Activated CD8-positive, alpha-beta memory T cell treated with anti-CD3 and anti-CD28 coated beads, Interleukin-2, amount 50 U/mL, for 24 hours (primary cell): Measurements from ENCODE around the gene SCYL2.
"Not testable (repeated sequence)": the region's sequence is repeated elsewhere in the genome, so short reads cannot be mapped to it uniquely, and the experiment has no call there.

Experiments used
- DNase-seq: peaks from one replicate; pipeline ENCODE4 v3.0.0-alpha.2; 2020; ENCODE audit errors: extremely low read depth

SCYL2 gene

DNA sequence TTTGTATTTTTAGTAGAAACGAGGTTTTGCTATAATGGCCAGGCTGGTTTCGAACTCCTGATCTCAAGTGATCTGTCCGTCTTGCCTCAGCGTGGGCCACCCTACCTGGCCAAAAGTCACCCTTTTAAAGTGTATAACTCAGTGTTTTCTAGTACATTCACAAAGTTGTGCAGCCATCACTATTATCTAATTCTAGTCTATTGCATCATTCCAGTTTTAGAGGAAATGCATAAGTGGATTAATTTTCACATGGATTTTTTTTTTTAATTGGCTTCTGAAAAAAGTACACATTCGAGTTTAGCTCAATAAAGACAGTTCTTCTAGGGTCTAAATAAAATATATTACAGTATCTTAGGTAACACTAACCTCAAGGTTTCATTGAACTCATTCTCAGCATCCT lies 3.8 kb upstream of the SCYL2 start:
- no peak for DNase-seq

DNA sequence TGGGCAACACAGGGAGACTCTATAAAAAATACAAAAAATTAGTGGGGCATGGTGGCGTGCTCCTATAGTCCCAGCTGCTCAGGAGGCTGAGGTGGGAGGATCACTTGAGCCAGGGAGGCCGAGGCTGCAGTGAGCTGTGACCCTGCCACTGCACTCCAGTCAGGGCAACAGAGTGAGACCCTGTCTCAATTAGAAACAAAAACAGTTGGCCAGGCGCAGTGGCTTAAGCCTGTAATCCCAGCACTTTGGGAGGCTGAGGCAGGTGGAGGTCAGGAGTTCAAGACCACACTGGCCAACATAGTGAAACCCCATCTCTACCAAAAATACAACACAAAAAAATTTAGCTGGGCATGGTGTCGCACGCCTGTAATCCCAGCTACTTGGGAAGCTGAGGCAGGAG lies 1.9 kb upstream of the SCYL2 start:
- DNase-seq: not testable (repeated sequence)

DNA sequence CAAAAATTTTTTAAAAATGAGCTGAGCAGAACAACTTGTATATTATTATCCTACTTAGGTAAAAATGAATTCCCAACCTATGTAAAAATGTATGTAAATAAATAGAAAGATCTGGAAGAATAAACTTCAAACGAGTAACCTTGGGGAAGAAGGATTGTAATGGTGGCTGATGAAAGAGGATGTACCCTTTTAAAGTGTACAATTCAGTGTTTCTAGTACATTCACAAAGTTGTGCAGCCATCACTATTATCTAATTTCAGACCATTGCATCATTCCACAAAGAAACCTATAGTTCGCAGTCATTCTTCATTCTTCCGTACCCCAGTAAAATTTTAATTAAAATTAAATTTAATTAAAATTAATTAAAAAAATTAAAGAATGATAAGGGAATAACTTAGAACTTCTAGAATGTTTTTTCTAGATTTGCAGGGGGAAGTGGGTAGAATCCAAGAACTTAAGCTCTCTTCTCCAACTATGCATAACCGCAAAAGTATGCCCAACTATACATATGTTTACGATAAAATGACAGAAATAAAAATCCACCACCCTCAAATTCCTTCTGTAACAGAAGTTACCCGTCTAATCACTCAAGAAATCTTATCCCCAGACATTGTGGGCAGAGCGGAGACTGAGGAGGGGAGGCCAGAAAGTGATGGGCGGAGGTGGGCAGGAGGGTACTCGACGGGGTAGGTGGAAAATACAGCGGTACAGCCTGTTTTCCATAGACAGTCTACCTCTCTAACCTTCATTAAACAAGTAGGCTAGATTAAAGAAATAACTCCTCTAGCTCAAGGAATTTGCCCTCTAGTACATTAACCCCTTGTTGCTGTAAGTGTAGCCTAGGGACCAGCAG lies 1.0 kb upstream of the SCYL2 start:
- no peak for DNase-seq

DNA sequence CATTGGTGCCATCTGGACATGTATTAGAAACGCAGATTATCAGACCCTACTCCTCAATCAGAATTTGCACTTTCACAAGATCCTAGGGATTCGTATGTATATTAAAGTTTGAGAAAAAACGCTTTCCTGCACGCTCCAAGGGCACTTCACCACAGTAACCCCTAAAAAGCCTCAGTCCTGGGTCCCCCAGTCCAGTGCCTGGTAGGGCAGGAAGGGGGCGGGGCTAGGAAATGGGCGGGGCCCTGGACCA lies 467 bp upstream of the SCYL2 start:
- DNase-seq: no peak

DNA sequence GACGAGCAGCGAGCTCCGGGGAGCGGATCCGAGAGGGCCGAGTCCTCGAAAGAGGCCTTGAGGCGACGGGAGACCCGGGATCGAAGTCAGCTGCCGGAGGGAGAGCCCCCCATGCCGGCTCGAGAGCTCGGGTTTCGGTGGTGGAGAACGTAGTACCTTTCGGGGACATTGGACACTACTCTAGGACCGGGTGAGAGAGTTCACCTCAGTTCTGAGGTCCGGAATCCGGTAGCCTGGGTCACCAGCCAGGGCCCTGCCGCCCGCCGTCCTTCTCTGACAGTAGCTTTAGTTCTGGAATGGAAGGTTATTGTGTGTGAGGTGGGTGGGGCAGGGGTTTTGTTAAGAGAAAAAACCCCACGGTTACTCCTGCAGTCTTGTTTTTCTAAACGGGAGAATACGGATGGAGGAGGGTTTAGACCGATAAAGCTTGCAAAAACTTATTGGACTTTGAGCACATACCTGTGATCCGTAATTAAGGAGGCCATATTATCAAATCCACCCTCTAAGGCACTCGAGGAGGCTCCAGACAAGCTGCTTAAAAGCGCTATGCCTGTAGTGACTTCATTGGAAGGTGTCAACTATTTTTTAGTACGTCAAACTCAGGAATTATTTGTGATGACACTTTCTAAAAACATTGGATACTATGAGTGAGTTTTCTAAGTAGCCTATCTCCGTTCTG lies 765 bp downstream of the SCYL2 start:
- no peak for DNase-seq

DNA sequence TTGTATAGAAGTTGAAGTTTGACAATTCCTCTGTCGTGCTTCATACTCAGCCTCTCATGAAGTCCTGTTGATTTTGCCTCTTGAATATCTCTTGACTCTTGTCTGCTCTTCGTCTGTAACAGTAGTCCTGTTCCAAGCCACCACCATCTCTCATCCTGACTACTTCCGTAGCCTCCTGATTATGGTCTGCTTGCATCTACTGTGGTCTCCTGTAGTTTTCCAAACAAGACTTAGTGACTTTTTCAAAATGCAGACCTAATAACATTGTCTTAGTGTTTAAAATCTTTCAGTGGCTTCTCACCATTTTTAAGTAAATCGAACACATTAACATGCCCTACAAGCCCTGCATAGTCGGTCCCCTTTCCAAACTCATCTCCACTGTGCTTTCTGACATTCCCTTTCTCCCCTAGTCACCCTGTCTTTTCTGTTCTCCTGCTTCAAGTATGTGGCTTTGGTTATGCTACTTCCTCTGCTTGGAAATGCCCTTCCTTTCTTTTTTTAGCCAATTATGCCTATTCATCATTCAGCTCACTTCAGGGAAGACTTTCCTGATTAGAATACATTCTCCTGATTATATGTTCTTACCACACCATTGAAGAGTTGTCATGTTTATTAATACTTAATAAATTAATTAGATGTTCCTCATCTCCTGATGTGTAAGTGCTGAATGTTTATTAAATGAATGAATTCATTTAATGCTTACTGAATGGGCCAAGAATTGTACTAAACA lies 2.0 kb downstream of the SCYL2 start:
- no peak for DNase-seq

DNA sequence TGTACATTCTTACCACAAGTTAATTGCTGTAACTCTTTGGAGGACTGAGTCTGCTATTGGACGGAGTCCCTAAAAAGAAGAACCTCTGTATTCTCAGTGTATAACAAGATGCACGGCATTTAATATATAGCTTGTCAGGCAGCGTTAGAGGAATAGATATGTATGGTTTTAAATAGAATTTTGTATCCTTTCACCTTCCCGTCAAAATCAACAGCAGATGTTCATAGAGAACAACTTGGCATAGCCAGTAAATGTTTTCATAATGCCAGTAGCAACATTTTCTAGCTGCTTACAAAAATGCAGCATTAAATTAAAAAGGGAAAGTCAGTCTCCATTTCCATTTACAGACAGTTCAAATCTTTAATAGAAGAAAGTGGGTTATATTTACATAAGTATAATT lies 6.8 kb downstream of the SCYL2 start:
- no peak for DNase-seq

DNA sequence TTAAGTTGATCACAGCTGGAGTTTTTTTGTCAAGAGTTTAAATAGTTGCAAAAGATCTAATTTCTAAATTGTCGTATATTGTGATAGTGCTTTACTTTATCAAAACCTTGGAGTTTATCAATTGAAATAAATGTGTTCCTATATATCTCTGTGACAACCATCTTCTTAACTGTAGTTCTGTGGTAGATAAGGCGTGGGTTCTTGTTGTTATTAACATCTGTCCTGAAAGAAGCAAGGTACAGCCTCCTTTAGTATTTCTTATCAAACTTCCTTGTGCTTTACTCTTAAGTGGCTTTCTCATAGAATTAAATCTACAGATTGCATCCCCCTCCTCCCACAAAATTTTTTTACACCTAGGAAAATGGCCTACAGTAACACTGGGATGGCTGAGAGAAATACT lies 7.3 kb downstream of the SCYL2 start:
- DNase-seq: no peak

DNA sequence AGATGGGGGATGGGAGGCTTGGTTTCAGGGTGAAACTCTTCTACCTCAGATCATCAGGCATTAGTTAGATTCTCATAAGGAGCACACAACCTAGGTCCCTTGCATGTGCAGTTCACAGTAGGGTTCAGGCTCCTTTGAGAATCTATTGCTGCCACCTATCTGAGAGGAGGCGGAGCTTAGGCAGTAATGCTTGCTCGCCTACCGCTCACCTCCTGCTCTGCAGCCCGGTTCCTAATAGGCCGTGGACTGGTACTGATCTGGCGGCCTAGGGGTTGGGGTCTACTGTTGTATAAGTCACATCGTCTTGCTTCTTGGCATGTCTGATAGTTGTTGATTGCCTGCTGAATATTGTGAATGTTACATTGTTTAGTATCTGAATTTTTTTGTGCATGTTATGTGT lies 12.2 kb downstream of the SCYL2 start:
- no peak for DNase-seq

DNA sequence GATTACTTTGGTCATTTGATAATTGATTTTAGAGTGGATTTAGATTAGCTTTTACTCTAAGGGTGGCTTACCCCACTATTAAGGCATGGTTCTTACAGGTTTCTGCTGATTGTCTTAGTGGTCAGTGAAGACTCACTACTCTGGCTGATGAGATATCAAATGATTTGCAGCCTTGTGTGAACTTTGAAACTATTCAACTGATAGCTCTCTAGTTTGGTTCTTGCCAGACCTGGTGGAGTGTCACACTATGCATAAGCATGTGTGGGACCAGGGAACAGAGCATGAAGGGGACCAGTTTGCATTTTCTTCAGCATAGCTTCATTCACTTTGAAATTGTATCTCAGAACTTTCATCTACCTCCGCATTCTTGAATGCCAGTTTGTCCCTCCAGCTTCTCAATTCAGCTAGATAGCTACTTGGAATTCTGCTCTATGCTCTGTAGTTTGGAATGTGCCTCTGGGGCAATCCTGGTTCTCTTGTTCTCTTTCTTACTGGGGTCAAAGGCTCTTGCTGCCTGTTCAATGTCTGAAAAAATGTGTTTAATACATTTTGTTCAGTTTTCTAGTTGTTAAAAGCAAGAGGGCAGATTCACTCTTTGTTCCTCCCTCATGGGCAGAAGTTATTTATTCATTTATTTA lies 12.7 kb downstream of the SCYL2 start:
- no peak for DNase-seq

DNA sequence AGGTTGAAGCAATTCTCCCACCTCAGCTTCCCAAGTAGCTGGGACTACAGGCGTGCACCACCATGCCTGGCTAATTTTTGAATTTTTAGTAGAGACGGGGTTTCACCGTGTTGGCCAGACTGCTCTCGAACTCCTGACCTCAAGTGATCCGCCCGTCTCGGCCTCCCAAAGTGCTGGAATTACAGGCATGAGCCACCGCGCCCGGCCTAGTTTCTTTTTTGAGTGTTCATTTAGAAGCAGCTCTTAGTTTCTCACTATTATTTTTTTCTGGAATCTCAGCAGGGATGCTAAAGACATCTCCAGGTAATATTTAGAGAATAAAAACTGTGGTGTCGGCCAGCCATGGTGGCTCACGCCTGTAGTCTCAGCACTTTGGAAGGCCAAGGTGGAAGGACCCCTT lies 17.6 kb downstream of the SCYL2 start:
- not testable (repeated sequence) for DNase-seq

DNA sequence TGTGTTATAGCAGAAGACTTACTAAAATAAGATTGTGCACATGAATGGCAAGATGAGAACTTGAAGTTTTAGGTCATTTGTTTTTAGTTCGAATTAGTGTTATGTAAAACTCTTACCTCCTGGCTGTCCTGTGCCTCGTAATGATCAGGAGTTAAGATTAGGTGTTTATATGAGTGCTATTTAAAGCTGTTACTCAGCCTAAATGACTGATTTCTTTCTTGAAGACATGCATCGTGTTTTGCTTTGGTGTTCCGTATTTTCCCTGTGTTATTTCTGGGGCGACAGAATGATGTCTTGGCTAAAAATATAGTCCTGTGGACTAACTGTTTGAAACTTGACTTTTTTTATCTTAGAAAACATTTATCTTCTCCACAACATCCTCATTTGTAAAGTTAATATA lies 22.1 kb downstream of the SCYL2 start:
- no peak for DNase-seq

DNA sequence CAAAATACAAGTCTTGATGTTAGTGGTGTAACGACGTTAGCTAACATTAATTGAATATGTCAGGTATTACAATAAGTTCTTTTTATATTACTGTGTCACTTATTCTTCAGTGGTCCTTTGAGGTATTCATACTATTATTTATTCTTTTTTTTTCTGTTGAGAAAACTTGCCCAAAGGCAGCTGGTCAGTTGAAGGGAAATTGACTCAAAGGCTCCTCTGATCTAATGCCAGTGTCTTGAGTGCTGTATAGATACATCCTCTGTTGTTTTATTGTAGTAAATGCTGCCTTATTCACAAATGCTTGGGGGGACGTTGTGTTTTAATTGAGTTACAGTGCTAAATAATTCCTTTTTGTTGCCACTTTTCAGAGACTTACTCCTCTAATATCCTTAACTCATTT lies 23.0 kb downstream of the SCYL2 start:
- DNase-seq: no peak

DNA sequence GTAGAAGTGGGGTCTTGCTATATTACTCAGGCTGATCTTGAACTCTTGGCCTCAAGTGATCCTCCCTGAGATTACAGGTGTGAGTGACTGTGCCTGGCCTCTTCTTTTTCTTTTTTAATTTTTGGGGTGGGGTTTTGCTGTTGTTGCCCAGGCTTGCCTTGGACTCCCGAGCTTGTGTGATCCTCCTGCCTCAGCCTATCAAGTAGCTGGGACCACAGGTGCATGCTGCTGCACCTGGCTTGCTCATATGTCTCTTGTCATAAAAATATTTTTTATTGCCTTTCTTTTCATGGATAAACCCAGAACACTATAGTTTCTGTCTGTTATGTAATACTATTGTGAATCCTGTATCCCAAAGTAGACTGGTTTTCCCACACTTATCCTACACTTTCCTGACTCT lies 26.0 kb downstream of the SCYL2 start:
- DNase-seq: no peak

DNA sequence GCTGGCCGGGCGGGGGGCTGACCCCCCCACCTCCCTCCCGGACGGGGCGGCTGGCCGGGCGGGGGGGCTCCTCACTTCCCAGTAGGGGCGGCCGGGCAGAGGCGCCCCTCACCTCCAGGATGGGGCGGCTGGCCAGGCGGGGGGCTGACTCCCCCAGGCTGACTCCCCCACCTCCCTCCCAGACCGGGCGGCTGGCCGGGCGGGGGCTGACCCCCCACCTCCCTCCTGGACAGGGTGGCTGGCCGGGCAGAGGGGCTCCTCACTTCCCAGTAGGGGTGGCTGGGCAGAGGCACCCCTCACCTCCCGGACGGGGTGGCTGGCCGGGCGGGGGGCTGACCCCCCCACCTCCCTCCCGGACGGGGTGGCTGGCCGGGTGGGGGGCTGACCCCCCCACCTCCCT lies 27.4 kb downstream of the SCYL2 start:
- DNase-seq: not testable (repeated sequence)

DNA sequence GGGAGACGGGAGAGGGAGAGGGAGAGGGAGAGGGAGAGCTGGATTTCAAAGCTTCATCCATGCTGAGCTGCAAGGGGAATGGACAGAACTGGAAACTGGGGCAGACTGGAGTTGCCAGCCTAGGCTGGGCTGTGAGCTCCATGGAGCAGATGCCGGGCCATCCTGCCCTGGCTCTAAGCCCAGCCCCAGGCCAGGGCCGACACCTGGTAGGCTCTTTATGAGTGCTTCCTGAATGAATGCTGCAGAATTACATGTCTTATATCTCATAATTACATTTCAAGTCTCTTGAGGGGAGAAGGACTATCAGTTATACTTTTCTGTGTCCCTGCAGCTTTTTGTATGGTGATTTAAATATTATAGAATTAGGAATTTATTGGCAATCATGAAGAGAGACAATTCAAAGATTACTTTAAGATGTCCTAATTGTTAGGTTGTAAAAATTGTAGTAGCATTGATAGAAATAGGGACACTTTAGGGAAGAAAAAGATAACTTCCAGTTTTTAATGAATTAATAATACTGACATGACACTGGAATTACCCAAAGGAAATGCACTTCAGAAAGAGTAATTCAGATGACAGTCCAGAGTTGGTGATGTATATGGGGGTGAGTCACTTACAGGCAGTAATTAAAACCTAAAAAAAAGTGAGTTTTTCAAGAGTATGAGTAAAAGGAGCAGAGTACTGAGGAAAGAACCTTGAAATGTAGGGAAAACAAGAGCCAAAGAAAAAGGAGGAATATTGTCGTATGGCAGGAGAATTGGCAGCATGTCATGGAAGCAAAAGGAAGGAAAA lies 29.0 kb downstream of the SCYL2 start:
- DNase-seq: no peak

DNA sequence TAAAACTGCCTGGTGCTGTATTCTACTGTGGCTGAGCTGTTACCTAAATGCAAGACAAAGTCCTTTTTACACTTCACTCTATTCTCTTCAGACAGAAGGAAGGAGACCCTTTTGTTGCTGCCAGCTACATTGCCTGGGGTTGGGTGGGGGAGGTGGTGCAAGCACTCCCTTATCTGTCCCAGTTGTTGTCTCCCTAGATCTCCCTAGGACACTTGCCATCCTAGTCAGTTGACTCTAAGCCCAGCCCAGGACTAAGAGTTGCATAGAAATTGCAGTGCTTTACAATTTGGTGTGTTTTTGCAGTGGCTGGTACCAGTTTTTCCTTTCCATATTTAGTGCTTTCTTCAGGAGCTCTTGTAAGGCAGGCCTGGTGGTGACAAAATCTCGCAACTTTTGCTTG lies 35.1 kb downstream of the SCYL2 start:
- no peak for DNase-seq

DNA sequence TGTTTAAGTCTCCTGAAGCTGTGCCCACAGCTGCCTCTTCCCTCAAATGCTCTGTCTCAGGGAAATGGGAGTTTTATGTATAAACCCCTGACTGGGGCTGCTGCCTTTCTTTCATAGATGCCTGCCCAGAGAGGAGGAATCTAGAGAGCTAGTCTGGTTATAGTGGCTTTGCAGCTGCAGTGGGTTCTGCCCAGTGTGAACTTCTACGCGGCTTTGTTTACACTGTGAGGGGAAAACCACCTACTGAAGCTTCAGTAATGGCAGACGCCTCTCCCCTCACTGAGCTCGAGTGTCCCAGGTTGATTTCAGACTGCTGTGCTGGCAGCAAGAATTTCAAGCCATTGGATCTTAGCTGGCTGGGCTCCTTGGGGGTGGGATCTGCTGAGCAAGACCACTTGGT lies 36.9 kb downstream of the SCYL2 start:
- no peak for DNase-seq

DNA sequence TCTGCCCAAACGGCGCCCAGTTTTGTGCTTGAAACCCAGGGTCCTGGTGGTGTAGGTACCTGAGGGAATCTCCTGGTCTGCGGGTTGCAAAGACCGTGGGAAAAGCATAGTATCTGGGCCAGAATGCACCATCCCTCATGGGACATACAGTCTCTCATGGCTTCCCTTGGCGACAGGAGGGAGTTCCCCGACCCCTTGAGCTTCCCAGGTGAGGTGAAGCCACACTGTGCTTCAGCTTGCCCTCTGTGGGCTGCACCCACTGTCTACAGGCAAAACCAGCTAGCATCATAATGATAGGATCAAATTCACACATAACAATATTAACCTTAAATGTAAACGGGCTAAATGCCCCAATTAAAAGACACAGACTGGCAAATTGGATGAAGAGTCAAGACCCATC lies 37.4 kb downstream of the SCYL2 start:
- not testable (repeated sequence) for DNase-seq

DNA sequence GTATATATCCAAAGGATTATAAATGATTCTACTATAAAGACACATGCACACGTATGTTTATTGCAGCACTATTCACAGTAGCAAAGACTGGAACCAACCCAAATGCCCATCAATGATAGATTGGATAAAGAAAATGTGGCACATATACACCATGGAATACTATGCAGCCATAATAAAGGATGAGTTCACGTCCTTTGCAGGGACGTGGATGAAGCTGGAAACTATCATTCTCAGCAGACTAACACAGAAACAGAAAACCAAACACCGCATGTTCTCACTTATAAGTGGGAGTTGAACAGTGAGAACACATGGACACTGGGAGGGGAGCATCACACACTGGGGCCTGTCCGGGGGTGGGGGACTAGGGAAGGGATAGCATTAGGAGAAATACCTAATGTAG lies 41.2 kb downstream of the SCYL2 start:
- DNase-seq: not testable (repeated sequence)

DNA sequence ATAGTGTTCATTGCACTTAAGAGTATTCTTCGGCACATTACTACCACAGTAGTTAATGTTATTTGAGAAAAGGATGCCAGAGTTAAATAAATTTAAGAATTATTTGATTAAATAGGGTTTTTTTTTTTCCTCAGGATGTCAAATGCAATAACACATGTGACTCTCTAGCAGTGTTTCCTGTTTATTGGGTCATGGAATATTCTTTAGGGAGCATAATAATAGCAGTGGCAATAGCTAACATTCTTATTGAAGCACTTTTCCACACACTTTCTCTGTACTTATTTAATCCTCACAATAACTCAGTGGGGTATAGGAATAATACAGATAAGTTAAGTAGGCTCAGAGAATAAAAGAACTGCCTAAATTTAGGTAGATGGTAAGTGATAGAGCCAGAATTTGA lies 44.3 kb downstream of the SCYL2 start:
- DNase-seq: no peak

DNA sequence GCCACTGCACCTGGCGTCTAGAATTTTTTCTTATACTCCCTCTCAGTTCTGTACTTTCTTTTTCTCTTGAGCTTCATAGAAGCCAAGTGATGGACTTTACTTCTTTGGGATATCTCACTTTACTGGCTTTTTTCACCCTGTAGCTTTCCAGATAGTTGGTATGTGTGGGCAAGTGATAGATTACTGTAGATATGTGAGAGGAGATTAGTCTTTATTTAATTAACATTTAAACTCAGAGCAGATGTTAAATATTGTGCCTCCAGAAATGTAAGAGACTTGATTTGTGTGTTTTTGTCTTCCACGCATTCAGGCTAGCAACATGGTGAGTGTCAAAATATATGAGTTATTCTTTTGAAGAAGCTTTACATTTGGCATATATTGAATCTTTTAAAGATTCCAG lies 50.4 kb downstream of the SCYL2 start:
- DNase-seq: no peak
